Stimulated activated CD4-positive, alpha-beta T cell treated with anti-CD3 and anti-CD28 coated beads, Interleukin-1b, Interleukin-23, amount 100 ng/mL, for 24 hours (primary cell): ENCODE measurements around the gene FAM20B.
A peak's percentile ranks its signal among the peaks of the same experiment; 100 is the strongest.
"Not testable (repeated sequence)": the region's sequence is repeated elsewhere in the genome, so short reads cannot be mapped to it uniquely, and the experiment has no call there.

Experiments
- DNase-seq, 4 experiments: peaks; one replicate each; pipeline ENCODE4 v3.0.0-alpha.2; 2020; ENCODE audit warnings: low read depth in 4 of 4, low spot score in 1 of 4

The FAM20B gene

DNA sequence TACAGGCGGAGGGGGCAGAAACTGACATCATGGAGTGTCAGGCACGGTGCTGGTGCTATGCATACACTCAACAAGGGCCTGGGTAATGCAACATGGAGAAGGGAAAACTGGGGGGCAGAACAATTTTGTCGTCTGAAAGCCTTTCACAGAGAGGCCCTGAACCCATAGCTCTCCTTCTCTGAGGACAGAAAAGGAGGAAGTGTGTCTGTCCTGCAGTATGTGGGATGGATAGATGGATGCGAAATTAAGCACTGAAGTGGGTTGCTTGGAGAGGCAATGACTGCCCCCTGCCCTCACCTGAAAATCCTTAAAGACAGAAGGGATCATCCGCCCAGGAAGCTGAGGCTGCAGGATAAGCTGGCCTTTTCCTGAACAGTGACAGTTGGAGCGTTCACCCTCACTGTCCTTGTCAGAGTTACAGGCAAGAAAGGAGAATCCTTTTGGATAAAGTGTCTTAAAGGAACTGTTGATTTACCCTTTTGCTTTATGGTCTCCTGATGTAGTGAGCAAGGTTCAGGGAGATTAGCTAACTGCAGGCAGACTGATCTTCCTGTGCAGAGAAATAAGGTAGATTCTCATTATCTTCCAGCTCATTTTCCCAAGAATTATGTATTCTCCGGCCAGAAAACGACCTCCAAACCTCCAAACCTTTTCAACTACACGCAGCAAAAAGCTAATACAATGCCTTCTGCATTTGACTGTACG lies 1.6 kb upstream of the FAM20B start:
- DNase-seq, result no peak

DNA sequence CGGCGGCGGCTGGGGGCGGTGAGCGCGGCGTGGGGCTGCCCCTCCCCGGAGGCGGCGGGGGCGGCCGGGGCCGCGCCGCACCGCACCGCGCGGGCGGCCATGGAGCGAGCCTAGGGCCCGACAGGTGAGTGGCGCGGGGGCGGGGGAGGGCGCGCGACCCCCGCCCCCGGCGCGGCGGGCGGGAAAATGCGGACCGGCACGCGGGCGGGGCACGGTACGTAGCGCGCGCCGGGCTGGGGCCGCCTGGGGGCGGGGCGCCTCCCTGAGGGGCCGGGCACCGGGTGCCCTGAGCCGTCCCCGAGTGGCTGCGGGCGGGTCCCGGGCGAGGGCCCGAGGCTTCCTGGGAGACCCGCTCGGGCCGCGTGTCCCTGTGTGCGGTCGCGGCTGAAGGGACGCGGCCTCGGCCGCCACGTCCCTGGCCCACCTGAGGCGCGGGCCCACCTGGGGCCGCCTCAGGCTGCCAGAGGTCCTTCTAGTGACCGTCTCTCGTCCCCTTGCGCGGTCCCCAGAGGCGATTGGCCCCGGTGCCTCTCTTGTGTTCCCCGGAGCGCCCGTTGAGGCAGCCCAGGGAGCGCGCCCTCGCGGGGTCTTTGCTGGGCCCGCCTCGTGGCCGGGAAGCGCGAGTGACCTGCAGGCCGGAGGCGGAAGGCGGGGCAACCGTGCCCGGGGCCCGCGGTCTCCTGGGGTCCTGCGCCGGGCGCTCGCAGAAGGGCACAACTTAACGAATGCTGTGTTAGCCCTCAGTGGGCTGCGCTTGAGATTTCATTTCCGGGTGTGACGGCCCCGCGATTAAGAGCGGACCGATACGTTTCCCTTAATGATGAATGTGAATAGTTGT lies 500 bp downstream of the FAM20B start:
- peak; percentile 21 to 73 (median 55) for DNase-seq

DNA sequence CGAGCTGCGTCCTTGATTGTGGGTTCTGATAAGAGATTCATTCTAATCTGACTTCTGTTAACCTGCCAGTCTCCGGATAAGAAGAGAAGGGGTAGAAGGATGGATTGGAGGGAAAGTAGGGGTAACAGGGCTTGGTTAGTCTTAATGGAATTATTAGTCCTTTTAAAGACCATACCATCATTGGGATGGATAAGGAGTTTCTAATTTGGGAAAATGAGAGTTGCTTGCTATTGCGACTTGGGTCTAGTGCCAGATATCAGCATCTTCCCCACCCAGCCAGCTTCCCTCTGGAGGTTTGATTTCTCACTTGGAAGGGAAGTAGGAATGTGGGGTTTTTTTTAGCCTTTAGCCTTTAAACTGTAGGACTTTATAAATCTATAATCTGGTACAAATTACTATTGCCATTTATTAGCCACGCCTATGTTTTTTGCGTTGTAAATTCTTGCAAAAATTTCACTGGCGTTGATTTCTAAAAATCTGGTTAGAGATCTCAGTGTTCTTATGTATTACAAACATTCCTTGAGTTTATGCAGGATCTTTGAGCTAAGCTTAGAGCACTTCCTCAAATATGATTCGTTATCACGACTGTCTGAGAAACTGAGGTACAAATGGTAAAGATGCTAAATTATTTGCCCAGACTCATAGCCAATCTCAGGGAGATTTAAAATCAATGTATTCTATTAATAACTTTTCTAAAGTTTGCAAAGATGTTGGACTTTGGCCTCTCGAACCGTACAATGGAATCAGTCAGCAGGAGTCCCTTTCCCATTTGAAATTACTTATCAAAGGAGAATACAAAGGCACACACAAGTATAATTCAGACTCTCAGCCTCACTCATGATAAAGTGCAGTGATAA lies 1.3 kb downstream of the FAM20B start:
- DNase-seq, result no peak

DNA sequence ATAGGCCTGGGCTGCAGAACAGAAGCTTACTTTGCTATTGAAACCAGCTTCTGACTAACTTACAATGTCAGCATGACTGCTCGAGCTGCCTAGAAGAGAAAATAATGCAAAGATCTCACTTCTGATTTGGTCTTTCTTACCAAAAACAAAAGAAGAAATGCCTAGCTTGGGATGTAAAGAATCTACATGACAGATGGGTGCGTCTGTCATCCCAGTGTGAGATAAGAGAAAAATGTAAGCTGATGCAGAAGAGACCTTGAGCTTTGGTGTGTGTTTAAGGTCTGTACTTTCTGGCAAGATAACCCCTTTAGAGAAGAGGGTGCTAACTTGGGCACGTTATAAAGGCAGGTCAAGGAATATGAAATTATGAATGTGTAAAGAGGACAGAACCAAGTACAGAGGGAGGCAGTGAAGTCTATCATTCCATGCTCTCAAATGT lies 3.6 kb downstream of the FAM20B start:
- DNase-seq, result no peak

DNA sequence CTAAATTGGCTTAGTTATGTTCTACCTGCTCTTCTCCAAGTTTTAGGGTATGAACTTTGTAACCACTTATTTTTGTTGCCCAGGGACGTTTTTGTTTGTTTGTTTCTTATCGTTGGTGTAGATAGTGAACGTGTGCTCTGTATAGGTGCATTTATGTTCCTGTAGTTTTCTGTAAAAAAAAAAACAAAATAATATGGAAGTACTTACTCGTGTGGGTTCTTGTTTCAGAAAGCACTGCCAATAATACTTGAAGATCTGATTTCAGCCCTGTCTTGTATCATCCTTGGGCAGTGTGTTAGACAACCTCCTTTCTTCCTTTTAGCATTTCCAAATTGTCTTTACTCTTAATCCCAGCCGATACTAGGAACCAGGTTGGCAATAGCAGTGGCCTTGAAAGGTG lies 4.4 kb downstream of the FAM20B start:
- DNase-seq, result no peak

DNA sequence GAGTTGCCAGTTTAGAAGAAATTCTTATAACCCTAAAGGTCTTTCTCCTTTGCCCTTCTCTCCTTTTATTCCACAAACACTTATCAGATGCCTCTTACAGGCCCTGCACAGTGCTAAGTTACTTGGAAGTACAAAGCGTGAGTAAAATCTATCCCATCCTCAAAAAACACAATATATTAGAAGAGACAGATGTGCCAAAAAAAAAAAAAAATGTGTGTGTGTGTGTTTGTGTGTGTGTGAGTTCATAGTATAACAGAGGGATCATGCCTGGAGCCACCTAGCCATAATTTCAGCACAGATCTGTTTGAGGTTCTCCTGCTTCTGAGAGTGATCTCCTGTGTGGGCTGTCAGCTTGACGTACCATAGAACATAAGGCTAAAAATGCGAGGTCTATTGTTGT lies 5.0 kb downstream of the FAM20B start:
- DNase-seq, result no peak

DNA sequence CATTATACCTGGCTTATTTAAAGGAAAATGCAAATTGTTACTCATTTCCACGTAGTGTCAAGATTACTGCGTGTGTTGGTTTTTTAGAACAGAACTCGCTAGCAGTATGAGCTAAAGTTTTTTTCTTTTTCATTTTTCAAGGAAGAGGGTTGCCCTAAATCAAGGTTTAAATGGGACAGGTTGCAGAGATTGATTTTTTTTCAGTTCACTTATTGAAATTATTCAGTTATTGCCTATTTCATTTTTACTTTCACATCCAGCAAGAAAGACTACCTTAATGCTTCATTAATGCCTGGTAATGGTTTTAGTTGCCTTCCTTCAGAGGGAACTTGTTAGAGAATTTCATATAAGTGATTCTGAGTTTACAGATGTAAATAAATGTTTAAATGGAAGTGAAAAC lies 5.6 kb downstream of the FAM20B start:
- no peak for DNase-seq

DNA sequence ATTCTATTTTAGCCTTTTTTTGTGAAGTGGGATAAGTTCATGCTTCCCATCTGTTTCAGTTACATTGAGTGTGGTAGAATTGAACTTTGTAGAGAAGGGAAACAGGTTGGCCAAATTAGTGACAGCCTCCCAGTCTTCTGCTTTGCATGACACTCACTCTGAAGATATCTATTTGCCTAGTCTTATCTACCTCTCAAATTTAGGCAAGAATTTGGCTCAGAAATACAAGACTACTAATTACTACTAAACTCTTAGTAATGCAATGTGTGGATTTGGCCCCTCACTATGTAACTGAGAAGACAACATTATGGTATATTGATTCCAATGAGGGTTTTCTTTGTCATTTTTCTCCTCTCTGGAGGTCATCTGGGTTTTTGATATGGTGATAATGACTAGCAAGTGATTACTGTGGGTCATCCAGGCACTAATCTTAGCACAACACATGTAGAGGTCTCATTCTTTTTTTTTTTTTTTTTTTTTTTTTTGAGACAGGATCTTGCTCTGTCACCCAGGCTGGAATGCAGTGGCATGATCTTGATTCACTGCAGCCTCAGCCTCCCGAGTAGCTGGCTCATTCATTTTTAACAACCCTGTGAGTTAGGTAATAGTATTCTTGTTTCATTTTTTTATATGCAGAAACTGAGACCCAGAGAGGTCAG lies 6.3 kb downstream of the FAM20B start:
- DNase-seq, result no peak

DNA sequence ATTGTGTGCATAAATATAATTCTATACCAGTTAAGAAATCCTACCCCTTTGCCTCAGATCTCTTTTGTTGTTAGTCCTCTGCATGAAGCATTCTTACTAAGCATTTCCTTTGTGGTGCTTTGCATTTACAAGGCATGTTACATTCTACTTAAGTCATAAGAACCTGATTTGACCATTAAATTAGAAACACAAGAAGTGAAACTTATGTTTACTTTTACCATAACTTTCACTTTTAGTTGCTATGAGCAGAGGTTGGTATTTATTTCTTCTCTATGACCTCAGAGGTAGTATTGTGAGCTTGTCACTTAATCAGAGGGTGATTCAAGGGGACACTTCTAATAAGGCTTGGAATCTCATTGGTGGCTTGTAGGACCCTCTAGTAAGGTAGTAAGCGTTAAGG lies 9.0 kb downstream of the FAM20B start:
- no peak for DNase-seq

DNA sequence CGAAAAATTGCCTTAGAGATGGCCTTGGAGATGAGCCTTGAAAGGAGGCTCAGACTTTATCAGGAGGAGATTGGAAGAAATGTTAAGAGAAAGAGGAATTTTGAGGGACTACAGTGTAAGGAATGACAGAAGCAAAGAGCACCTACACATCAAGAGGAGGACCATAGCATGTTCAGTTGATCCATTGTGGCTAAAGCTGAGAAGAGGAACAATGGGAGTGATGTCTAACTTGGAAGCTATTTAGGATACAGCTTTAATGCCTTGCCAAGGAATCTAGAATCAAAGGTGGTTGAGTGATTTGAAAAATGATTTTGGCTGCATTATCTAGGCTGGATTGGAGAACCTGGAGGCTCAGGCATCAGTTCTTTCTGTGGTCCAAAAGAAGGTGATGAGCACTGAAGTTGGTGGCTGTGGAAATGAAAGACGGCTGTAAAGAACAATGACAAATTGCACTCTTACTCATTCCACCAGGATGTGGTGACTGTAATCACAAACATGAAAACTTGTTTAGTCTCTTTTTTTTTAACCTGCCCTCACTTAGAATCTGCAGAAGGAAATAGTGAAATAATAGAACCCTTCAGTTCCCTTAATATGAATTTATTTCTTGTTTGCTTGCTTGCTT lies 11.3 kb downstream of the FAM20B start:
- no peak for DNase-seq

DNA sequence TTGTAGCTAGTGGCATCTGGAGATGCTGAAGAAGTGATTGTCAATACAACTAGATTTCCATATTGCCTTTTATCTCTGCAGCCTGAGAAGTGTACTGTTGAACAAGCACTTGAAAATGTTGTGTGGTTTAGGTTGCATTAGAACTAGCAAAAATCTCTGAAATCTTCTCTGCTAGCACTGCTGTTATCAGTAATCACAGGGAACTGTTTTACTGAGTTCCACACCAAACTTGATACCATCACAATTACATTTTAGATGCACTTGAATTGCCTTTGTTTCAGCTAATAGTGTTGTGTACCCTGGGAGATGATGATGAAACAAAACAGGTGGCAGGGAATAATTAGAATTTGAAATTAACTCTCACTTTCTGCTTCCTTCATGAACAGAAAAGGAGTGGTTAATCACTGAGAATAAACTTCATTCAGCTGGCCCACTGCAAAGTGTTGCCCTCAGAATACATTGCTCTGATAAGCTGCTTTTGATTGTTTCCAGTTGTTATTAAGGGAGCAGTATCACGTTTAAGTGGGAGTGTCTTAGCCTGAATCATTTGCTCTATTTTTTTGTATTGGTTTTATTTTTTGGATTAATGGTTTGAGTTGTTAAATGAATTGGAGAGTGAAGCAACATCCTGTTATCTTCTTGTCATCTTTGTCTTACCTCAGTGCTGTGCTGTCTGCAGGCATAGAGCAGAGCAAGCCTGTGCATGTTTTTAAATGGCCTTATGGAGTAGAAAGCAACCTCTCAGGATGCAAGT lies 13.0 kb downstream of the FAM20B start:
- DNase-seq, result no peak

DNA sequence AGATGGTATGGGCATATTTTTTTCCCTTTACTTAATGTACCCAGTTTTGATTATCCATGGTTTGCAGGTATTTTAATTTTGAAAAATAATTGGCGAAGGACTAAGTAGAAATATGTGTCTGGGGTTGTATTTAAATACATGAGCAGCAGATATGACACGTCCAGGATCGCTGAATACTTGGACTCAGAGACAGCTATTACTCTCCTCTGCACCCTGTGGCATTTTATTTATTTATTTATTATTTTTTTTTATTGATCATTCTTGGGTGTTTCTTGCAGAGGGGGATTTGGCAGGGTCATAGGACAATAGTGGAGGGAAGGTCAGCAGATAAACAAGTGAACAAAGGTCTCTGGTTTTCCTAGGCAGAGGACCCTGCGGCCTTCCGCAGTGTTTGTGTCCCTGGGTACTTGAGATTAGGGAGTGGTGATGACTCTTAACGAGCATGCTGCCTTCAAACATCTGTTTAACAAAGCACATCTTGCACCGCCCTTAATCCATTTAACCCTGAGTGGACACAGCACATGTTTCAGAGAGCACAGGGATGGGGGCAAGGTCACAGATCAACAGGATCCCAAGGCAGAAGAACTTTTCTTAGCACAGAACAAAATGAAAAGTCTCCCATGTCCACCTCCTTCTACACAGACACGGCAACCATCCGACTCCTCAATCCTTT lies 13.9 kb downstream of the FAM20B start:
- DNase-seq, result not testable (repeated sequence)

DNA sequence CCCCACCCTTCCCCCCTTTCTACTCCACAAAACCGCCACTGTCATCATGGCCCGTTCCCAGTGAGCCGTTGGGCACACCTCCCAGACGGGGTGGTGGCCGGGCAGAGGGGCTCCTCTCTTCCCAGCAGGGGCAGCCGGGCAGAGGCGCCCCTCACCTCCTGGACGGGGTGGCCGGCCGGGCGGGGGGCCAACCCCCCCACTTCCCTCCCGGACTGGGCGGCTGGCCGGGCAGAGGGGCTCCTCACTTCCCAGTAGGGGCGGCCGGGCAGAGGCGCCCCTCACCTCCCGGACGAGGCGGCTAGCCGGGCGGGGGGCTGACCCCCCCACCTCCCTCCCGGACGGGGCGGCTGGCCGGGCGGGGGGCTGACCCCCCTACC lies 14.5 kb downstream of the FAM20B start:
- DNase-seq, result not testable (repeated sequence)

DNA sequence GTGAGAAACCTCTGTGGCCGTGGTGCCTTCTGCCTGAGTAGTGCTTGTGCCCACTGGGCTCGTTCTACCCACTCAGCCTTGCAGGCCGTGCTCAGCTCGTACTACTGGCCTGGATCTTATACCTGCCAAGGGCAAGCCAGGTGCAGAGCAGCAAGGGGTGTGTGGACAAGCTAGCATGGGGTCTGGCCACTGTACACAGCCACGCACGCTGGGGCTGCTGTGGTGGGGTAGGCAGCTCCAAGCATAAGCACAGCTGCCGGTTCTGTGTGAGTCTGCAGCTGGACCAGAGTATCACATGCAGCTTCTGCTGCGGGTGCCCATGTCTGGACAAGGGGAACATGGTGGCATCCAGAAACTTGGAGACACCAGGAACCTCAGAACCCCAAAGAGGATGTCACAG lies 16.4 kb downstream of the FAM20B start:
- no peak for DNase-seq

DNA sequence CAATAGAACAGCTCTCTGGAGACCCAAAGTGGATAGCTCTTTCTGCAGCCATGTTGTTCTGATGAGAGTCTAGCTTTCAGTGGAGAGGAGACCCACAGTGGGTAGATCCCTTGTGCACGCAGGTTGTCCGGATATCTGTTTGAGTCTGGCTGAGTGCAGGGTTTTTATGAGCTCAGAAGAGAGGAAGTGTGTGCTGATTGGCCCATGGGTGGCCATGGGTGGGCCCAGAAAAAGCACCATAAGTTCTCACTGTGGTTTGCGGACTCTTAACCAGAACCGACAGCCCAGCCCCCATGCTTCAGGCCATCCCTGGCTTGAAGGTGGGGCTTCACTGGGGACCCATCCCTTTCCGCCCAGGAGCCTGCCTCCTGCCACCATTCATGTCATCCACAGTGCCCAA lies 17.0 kb downstream of the FAM20B start:
- DNase-seq, result no peak

DNA sequence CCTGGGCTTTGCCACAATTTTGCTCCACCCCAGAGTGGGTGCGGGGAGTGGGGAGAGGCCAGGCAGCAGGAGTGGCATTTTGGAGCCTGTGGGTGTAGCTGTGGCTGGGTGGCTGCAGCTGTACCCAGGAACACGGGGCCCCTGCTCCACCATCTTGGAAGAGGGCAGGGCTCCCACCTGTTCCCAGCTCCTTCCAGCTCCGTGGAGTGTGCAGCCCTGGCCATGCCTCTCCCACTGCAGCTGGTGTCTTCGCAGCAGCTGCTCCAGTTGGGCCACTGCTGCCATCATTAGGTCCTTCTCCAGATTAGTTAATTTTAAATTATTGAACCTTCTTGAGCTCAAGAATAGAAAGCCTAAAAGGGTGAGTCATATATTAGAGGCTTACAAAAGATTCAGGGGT lies 17.6 kb downstream of the FAM20B start:
- DNase-seq, result no peak

DNA sequence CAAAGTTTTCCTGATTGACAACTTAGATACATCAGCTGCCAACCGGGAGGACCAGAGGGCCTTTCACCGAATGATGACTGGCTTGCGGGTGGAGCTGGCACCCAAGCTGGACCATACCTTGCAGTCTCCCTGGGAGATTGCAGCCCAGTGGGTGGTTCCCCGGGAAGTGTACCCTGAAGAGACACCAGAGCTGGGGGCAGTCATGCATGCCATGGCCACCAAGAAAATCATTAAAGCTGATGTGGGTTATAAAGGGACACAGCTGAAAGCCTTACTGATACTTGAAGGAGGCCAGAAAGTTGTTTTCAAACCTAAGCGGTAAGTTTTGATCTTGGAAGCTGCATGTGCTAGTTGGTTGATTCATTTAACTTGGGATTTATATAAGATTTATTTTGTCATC lies 18.2 kb downstream of the FAM20B start:
- DNase-seq, result no peak

DNA sequence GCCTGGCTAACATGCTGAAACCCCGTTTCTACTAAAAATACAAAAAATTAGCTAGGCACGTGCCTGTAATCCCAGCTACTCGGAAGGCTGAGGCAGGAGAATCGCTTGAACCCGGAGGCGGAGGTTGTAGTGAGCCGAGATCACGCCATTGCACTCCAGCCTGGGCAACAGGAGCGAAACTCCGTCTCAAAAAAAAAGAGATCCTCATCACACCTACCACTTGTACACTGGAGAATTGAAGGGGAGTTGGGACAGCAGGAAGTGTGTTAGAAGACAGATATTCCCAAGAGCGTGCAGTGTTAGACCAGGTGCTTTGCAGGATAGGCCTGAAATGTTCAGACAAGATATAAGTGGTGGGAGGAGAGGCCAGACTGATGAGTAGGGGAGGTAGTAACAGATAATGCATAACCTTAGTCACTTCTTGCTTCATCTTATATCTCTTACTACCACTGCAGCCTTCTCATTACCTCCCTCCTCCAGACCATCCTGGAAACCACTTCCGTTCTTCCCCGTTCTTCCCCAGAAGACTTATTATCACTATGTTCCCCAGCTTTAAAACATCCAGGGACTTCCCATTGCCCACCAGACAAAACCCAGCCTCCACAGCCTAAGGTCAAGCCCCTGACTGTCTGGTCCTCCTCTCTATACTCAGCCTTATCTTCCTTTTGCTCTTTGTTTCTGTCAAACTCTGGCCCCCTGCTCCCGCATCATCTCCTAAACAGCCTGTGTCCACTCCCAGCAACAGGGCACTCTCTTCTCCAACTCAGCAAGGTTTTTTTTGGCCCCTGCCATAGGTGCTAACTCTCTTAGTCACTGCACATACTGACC lies 21.3 kb downstream of the FAM20B start:
- no peak for DNase-seq

DNA sequence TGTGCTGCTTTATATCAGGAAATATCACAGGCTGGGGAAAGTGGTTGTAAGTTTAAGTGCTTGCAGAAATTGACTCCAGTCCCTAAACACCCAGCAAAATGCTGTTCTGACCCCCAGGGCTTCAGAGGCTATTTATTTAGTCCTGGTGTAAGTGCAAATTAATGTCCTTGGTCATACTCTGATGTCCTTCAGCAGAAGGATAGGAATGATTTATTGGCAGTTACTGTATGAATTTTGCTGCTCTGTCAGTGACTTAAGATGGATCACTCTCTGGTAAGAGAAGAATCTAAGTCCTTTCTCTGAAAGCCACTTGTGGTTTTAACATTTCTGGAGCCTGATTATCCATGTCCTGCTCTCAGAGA lies 21.9 kb downstream of the FAM20B start:
- DNase-seq, result no peak
